Progenitor cell of endocrine pancreas (in vitro differentiated cells): ENCODE data around the gene SUB1. TPM values are rescaled to one million over a fixed set of nuclear protein-coding genes. Genes with fewer than 3 reads are reported as not detected.
"Not testable (repeated sequence)": the region's sequence is repeated elsewhere in the genome, so short reads cannot be mapped to it uniquely, and the experiment has no call there.

Experiments
- DNase-seq: peaks from one replicate; pipeline ENCODE4 v3.0.0; 2021; ENCODE audit warnings: low spot score; ENCODE audit not compliant: unreplicated experiment
- H3K27ac Mint-ChIP-seq: 2 replicates; pipeline ENCODE4 v1.8.0; 2021; ENCODE audit warnings: mild to moderate bottlenecking, moderate library complexity, mixed read lengths
- H3K27me3 Mint-ChIP-seq: 2 replicates; pipeline ENCODE4 v1.8.0; 2021; ENCODE audit warnings: mixed read lengths
- H3K36me3 Mint-ChIP-seq: 2 replicates; pipeline ENCODE4 v1.8.0; 2022; ENCODE audit warnings: mixed read lengths; ENCODE audit not compliant: insufficient read depth
- H3K4me1 Mint-ChIP-seq: 2 replicates; pipeline ENCODE4 v1.8.0; 2021; ENCODE audit warnings: low read depth, mixed read lengths
- H3K4me3 Mint-ChIP-seq: 2 replicates; pipeline ENCODE4 v1.8.0; 2021; ENCODE audit warnings: low read depth, mild to moderate bottlenecking, moderate library complexity, mixed read lengths
- H3K9me3 Mint-ChIP-seq: 2 replicates; pipeline ENCODE4 v1.8.0; 2021; ENCODE audit warnings: low read depth, mixed read lengths
- CTCF ChIP-seq: fragments of 200-600 bp; sonication (generic); IDR thresholded peaks from one replicate; pipeline ENCODE4 v1.5.0; 2021; ENCODE audit warnings: antibody characterized with exemption, mild to moderate bottlenecking; ENCODE audit not compliant: unreplicated experiment
- long read RNA-seq: library from polyadenylated mRNA; unstranded; transcript quantifications from one replicate; pipeline ENCODE4 v2.0.0, GENCODE V29; 2020
- total RNA-seq: library from RNA; stranded (reverse); gene quantifications from 2 replicates; pipeline ENCODE4 v1.2.1, GENCODE V29; 2021

SUB1 gene
- total RNA-seq: 210 and 211 TPM in 2 replicates
- long read RNA-seq, full-length matches to known transcripts: 240 of 256 reads
- long read RNA-seq, partial matches to known transcripts: 4 of 256 reads
- long read RNA-seq, other reads (novel, unspliced or antisense): 12 of 256 reads

GRCh38 chr5:32585446-32586275, at the start of gene SUB1:
Gene SUB1, plus strand, starts transcription at chr5:32585557. Its CDS starts 2,956 bp downstream, at chr5:32588513.
- Mint-ChIP-seq H3K27me3 (no peaks in the 10 kb centered on the region), H3K36me3 (peaks cover 5% of the 10 kb centered on the region), H3K4me1 (peaks cover 17% of the 10 kb centered on the region), H3K9me3 (no peaks in the 10 kb centered on the region), H3K4me3 (peak within 1 kb of the TSS; percentile 89), H3K27ac (peak within 1 kb of the TSS; percentile 94)
- TF ChIP-seq CTCF: no peak
- peak; percentile 85 for DNase-seq

- Mint-ChIP-seq H3K4me3 (no peak overlapping the region), H3K27me3 (no peaks in the 10 kb centered on the region), H3K4me1 (no peaks in the 10 kb centered on the region), H3K27ac (no peak overlapping the region), H3K36me3 (no peaks in the 10 kb centered on the region), H3K9me3 (no peaks in the 10 kb centered on the region)
- TF ChIP-seq CTCF: no peak
- no peak for DNase-seq
Measured at GRCh38 chr5:32536246-32536645, 49.1 kb upstream of the SUB1 start.

GRCh38 chr5:32537437-32538029, 47.8 kb upstream of the SUB1 start:
- not testable (repeated sequence) for H3K4me3 Mint-ChIP-seq, H3K4me1 Mint-ChIP-seq, H3K36me3 Mint-ChIP-seq, H3K27ac Mint-ChIP-seq, DNase-seq, H3K27me3 Mint-ChIP-seq, H3K9me3 Mint-ChIP-seq

- Mint-ChIP-seq H3K4me3 (no peak overlapping the region), H3K27me3 (no peaks in the 10 kb centered on the region), H3K36me3 (no peaks in the 10 kb centered on the region), H3K27ac (no peak overlapping the region), H3K4me1 (no peaks in the 10 kb centered on the region), H3K9me3 (no peaks in the 10 kb centered on the region)
- DNase-seq: no peak
- no peak for TF ChIP-seq CTCF
Measured at GRCh38 chr5:32538031-32538547, 47.3 kb upstream of the SUB1 start.

- no peaks in the 10 kb centered on the region for H3K4me1 Mint-ChIP-seq
Measured at GRCh38 chr5:32539981-32540845, 45.1 kb upstream of the SUB1 start.

More at GRCh38 chr5:32539981-32540845, 45.1 kb upstream of the SUB1 start:
- H3K27me3 Mint-ChIP-seq: no peaks in the 10 kb centered on the region
- H3K4me3 Mint-ChIP-seq: no peak overlapping the region
- no peak for DNase-seq
- H3K9me3 Mint-ChIP-seq: no peaks in the 10 kb centered on the region
- no peaks in the 10 kb centered on the region for H3K36me3 Mint-ChIP-seq
- no peak overlapping the region for H3K27ac Mint-ChIP-seq
- no peak for TF ChIP-seq CTCF
